Effector CD8-positive, alpha-beta T cell (primary cell): ENCODE results near the gene CFAP65.

Source experiments
- DNase-seq: peaks from one replicate; lab custom pipeline; 2025; lab: John Stamatoyannopoulos, UW

CFAP65 gene

GRCh38 chr2:219032051-219032745 is 9.1 kb downstream of the CFAP65 start:
- DNase-seq, result no peak

GRCh38 chr2:219031005-219031738 is 10.1 kb downstream of the CFAP65 start:
- DNase-seq, result no peak

GRCh38 chr2:219030177-219030940 is 11.0 kb downstream of the CFAP65 start:
- no peak for DNase-seq

- DNase-seq, result peak; percentile 70
Observed at GRCh38 chr2:219029829-219030165, 11.5 kb downstream of the CFAP65 start.

- DNase-seq, result no peak
Observed at GRCh38 chr2:219028996-219029828, 12.1 kb downstream of the CFAP65 start.

- no peak for DNase-seq
Observed at GRCh38 chr2:219028141-219028540, 13.2 kb downstream of the CFAP65 start.

- DNase-seq, result no peak
Observed at GRCh38 chr2:219027511-219028055, 13.7 kb downstream of the CFAP65 start.

GRCh38 chr2:219026946-219027345 is 14.4 kb downstream of the CFAP65 start:
- DNase-seq, result no peak

- DNase-seq, result no peak
Observed at GRCh38 chr2:219025637-219026585, 15.4 kb downstream of the CFAP65 start.

GRCh38 chr2:219024059-219024458 is 17.3 kb downstream of the CFAP65 start:
- DNase-seq, result no peak

- DNase-seq, result no peak
Observed at GRCh38 chr2:219023045-219023605, 18.2 kb downstream of the CFAP65 start.

- no peak for DNase-seq
Observed at GRCh38 chr2:219022616-219023015, 18.7 kb downstream of the CFAP65 start.

- no peak for DNase-seq
Observed at GRCh38 chr2:219022041-219022440, 19.3 kb downstream of the CFAP65 start.

- no peak for DNase-seq
Observed at GRCh38 chr2:219021591-219021990, 19.7 kb downstream of the CFAP65 start.

GRCh38 chr2:219020604-219021365 is 20.5 kb downstream of the CFAP65 start:
- DNase-seq, result no peak

GRCh38 chr2:219019436-219019835 is 21.9 kb downstream of the CFAP65 start:
- no peak for DNase-seq

GRCh38 chr2:219018726-219019125 is 22.6 kb downstream of the CFAP65 start:
- DNase-seq, result no peak

- DNase-seq, result no peak
Observed at GRCh38 chr2:219018286-219018685, 23.0 kb downstream of the CFAP65 start.

- DNase-seq, result no peak
Observed at GRCh38 chr2:219017201-219017931, 23.9 kb downstream of the CFAP65 start.
